ENCODE data around the gene TSBP1.
"Not testable (repeated sequence)": the region's sequence is repeated elsewhere in the genome, so short reads cannot be mapped to it uniquely, and the experiment has no call there.

TSBP1 gene

GRCh38 chr6:32298632-32299336 lies 72.9 kb downstream of the TSBP1 start:
- Histone ChIP-seq H3K9ac (ENCODE audit: low read length) (no peak overlapping the region), H3K9me2 (replicated peaks; ENCODE audit: insufficient read depth, low read length) (no peaks in the 10 kb centered on the region), H4K20me1 (ENCODE audit: insufficient read depth, low read length) (no peaks in the 10 kb centered on the region), H3K79me2 (ENCODE audit: low read length) (no peaks in the 10 kb centered on the region), H3K36me3 (replicated peaks; ENCODE audit: insufficient read depth, low read length) (no peaks in the 10 kb centered on the region), H3K27me3 (replicated peaks; ENCODE audit: insufficient read depth, low read length) (no peaks in the 10 kb centered on the region), H3K4me2 (ENCODE audit: low read depth, low read length) (no peak overlapping the region), H3F3A (ENCODE audit: insufficient read depth, low read length) (no peaks in the 10 kb centered on the region), H3K4me1 (ENCODE audit: low read length) (no peaks in the 10 kb centered on the region), H2AFZ (ENCODE audit: low read length) (no peak overlapping the region), H3K4me3 (ENCODE audit: low read length) (no peak overlapping the region), H3K27ac (ENCODE audit: low read length) (no peak overlapping the region), H3K9me3 (replicated peaks; ENCODE audit: insufficient read depth, low read length) (no peaks in the 10 kb centered on the region)
- no peak for TF ChIP-seq EZH2phosphoT487 (IDR thresholded peaks at IDR 0.05; ENCODE audit: low read length)
- no peak for TF ChIP-seq EZH2 (optimal IDR thresholded peaks at IDR 0.05; ENCODE audit: low read depth, low read length)
- TF ChIP-seq CTCF (IDR thresholded peaks at IDR 0.05; ENCODE audit: low read length) = no peak
- DNase-seq = no peak

- not testable (repeated sequence) for H3K27ac ChIP-seq (ENCODE audit: low read length); H3K4me1 ChIP-seq (ENCODE audit: low read length); H3K9me3 ChIP-seq (replicated peaks; ENCODE audit: insufficient read depth, low read length); DNase-seq; H2AFZ ChIP-seq (ENCODE audit: low read length); H3K4me2 ChIP-seq (ENCODE audit: low read depth, low read length); H3F3A ChIP-seq (ENCODE audit: insufficient read depth, low read length); H3K9me2 ChIP-seq (replicated peaks; ENCODE audit: insufficient read depth, low read length); H3K79me2 ChIP-seq (ENCODE audit: low read length); H4K20me1 ChIP-seq (ENCODE audit: insufficient read depth, low read length); H3K4me3 ChIP-seq (ENCODE audit: low read length); H3K36me3 ChIP-seq (replicated peaks; ENCODE audit: insufficient read depth, low read length); H3K9ac ChIP-seq (ENCODE audit: low read length); H3K27me3 ChIP-seq (replicated peaks; ENCODE audit: insufficient read depth, low read length)
Measured at GRCh38 chr6:32294980-32295379, 76.7 kb downstream of the TSBP1 start.

- TF ChIP-seq CTCF (IDR thresholded peaks at IDR 0.05; ENCODE audit: low read length) = no peak
- no peak for TF ChIP-seq EZH2 (optimal IDR thresholded peaks at IDR 0.05; ENCODE audit: low read depth, low read length)
- H3K79me2 ChIP-seq (ENCODE audit: low read length) = no peaks in the 10 kb centered on the region
- H3K9me3 ChIP-seq (replicated peaks; ENCODE audit: insufficient read depth, low read length) = no peaks in the 10 kb centered on the region
- H3K36me3 ChIP-seq (replicated peaks; ENCODE audit: insufficient read depth, low read length) = no peaks in the 10 kb centered on the region
- H3F3A ChIP-seq (ENCODE audit: insufficient read depth, low read length) = no peaks in the 10 kb centered on the region
- no peaks in the 10 kb centered on the region for H4K20me1 ChIP-seq (ENCODE audit: insufficient read depth, low read length)
- DNase-seq = no peak
- H3K9ac ChIP-seq (ENCODE audit: low read length) = no peak overlapping the region
- no peak overlapping the region for H2AFZ ChIP-seq (ENCODE audit: low read length)
- H3K27ac ChIP-seq (ENCODE audit: low read length) = no peak overlapping the region
- no peak overlapping the region for H3K4me2 ChIP-seq (ENCODE audit: low read depth, low read length)
- no peaks in the 10 kb centered on the region; the same call in 1 of the 2 replicates for H3K27me3 ChIP-seq (replicated peaks; ENCODE audit: insufficient read depth, low read length)
- H3K9me2 ChIP-seq (replicated peaks; ENCODE audit: insufficient read depth, low read length) = no peaks in the 10 kb centered on the region
- H3K4me3 ChIP-seq (ENCODE audit: low read length) = no peak overlapping the region
- no peaks in the 10 kb centered on the region for H3K4me1 ChIP-seq (ENCODE audit: low read length)
Measured at GRCh38 chr6:32294566-32294965, 77.1 kb downstream of the TSBP1 start.

GRCh38 chr6:32293695-32294094 lies 78.0 kb downstream of the TSBP1 start:
- no peak overlapping the region for H3K9ac ChIP-seq (ENCODE audit: low read length)
- no peaks in the 10 kb centered on the region for H4K20me1 ChIP-seq (ENCODE audit: insufficient read depth, low read length)
- TF ChIP-seq EZH2 (optimal IDR thresholded peaks at IDR 0.05; ENCODE audit: low read depth, low read length) (no peak), CTCF (IDR thresholded peaks at IDR 0.05; ENCODE audit: low read length) (no peak), EZH2phosphoT487 (IDR thresholded peaks at IDR 0.05; ENCODE audit: low read length) (no peak)
- no peak for DNase-seq
- H3K27ac ChIP-seq (ENCODE audit: low read length) = no peak overlapping the region
- no peak overlapping the region for H2AFZ ChIP-seq (ENCODE audit: low read length)
- H3K27me3 ChIP-seq (replicated peaks; ENCODE audit: insufficient read depth, low read length) = no peaks in the 10 kb centered on the region; the same call in 1 of the 2 replicates
- H3K36me3 ChIP-seq (replicated peaks; ENCODE audit: insufficient read depth, low read length) = no peaks in the 10 kb centered on the region
- H3K79me2 ChIP-seq (ENCODE audit: low read length) = no peaks in the 10 kb centered on the region
- no peak overlapping the region for H3K4me3 ChIP-seq (ENCODE audit: low read length)
- no peaks in the 10 kb centered on the region for H3K9me2 ChIP-seq (replicated peaks; ENCODE audit: insufficient read depth, low read length)
- H3F3A ChIP-seq (ENCODE audit: insufficient read depth, low read length) = no peaks in the 10 kb centered on the region
- no peak overlapping the region for H3K4me2 ChIP-seq (ENCODE audit: low read depth, low read length)
- no peaks in the 10 kb centered on the region for H3K4me1 ChIP-seq (ENCODE audit: low read length)
- no peaks in the 10 kb centered on the region for H3K9me3 ChIP-seq (replicated peaks; ENCODE audit: insufficient read depth, low read length)
